CD4-positive, alpha-beta T cell (primary cell): ENCODE results near the gene RINT1. TPM values are rescaled to one million over a fixed set of nuclear protein-coding genes. Genes with fewer than 3 reads are reported as not detected.
"Not testable (repeated sequence)": the region's sequence is repeated elsewhere in the genome, so short reads cannot be mapped to it uniquely, and the experiment has no call there.

Experiments
- ATAC-seq: fragments of 200-7000 bp; cut with Tn5 transposase; one replicate; pipeline ENCODE4 v1.10.0; 2022; ENCODE audit warnings: mild to moderate bottlenecking; ENCODE audit not compliant: poor library complexity
- CTCF ChIA-PET: fragments of 350-600 bp; sonication (Branson Sonifier 250); formaldehyde crosslinking; loops from one replicate; lab custom pipeline; 2021; ENCODE audit warnings: antibody characterized with exemption, inconsistent platforms; lab: Charles Lee
- POLR2A ChIA-PET: fragments of 350-600 bp; sonication (Branson Sonifier 250); formaldehyde crosslinking; loops from one replicate; lab custom pipeline; 2021; ENCODE audit warnings: antibody characterized with exemption, inconsistent platforms; lab: Charles Lee
- DNase-seq, 14 experiments: peaks; one replicate each; pipeline ENCODE4 v3.0.0-alpha.2; 2013 to 2020; ENCODE audit warnings: mixed read lengths in 2 of 14
- H3K27ac ChIP-seq, 2 donors: one replicate each; pipeline versions ENCODE4 v1.5.1 to v1.7.0; 2013; ENCODE audit warnings: low read length in 2 of 2, low read depth in 1 of 2, mild to moderate bottlenecking in 1 of 2
- H3K27me3 ChIP-seq, 2 experiments: 1 replicate in 1 of 2; 2 replicates in 1 of 2; pipeline versions ENCODE4 v1.6.1 to v1.7.0; 2013; ENCODE audit warnings: low read length in 2 of 2, control low read depth in 1 of 2, mild to moderate bottlenecking in 1 of 2, moderate library complexity in 1 of 2; ENCODE audit not compliant: insufficient read depth in 2 of 2, control insufficient read depth in 1 of 2
- H3K36me3 ChIP-seq: one replicate; pipeline ENCODE4 v1.6.1; 2013; ENCODE audit warnings: low read length, control low read depth; ENCODE audit not compliant: insufficient read depth
- H3K4me1 ChIP-seq: one replicate; pipeline ENCODE4 v1.6.1; 2013; ENCODE audit warnings: low read length, control low read depth; ENCODE audit not compliant: insufficient read depth
- H3K4me3 ChIP-seq: one replicate; pipeline ENCODE4 v1.5.1; 2013; ENCODE audit warnings: mild to moderate bottlenecking, low read length, moderate library complexity
- H3K9me3 ChIP-seq, 2 experiments: 1 replicate in 1 of 2; 2 replicates in 1 of 2; pipeline versions ENCODE4 v1.6.1 to v1.7.0; 2013; ENCODE audit warnings: low read length in 2 of 2, mild to moderate bottlenecking in 2 of 2, control low read depth in 1 of 2, moderate library complexity in 1 of 2; ENCODE audit not compliant: control insufficient read depth in 1 of 2, insufficient read depth in 1 of 2
- H3K27ac Mint-ChIP-seq: one replicate; pipeline ENCODE4 v1.8.0; 2020; ENCODE audit warnings: mixed read lengths
- H3K27me3 Mint-ChIP-seq: one replicate; pipeline ENCODE4 v1.8.0; 2021; ENCODE audit warnings: mixed read lengths
- H3K36me3 Mint-ChIP-seq: one replicate; pipeline ENCODE4 v1.8.0; 2021; ENCODE audit warnings: low read depth, mixed read lengths
- H3K4me1 Mint-ChIP-seq: one replicate; pipeline ENCODE4 v1.8.0; 2021; ENCODE audit warnings: low read depth, mixed read lengths
- H3K4me3 Mint-ChIP-seq: one replicate; pipeline ENCODE4 v1.8.0; 2020; ENCODE audit warnings: mild to moderate bottlenecking, mixed read lengths
- H3K9me3 Mint-ChIP-seq: one replicate; pipeline ENCODE4 v1.8.0; 2020; ENCODE audit warnings: mixed read lengths
- intact Hi-C, 2 experiments: fragments of 100-400 bp; cut with DNase I in 1 of 2; cut with micrococcal nuclease in 1 of 2; formaldehyde crosslinking; loops; one replicate each; pipeline versions ENCODE4 v1.15.1 to v1.9.0; 2023 to 2025; cut with DNase I, micrococcal nuclease
- total RNA-seq, 174 experiments: library from RNA in 2 of 174; stranded (reverse) in 2 of 174; gene quantifications; one replicate each; pipeline ENCODE4 v1.2.3 and lab custom pipeline; 2021 to 2026
- TF ChIP-seq, protein P1 (sequence below): fragments of 200-600 bp; IDR thresholded peaks from one replicate; pipeline ENCODE4 v1.8.0; 2022; ENCODE audit warnings: antibody characterized with exemption, mild to moderate bottlenecking

RINT1 gene
- total RNA-seq, 2 experiments from 2014 or later = 38.0 to 39.5 TPM

DNA sequence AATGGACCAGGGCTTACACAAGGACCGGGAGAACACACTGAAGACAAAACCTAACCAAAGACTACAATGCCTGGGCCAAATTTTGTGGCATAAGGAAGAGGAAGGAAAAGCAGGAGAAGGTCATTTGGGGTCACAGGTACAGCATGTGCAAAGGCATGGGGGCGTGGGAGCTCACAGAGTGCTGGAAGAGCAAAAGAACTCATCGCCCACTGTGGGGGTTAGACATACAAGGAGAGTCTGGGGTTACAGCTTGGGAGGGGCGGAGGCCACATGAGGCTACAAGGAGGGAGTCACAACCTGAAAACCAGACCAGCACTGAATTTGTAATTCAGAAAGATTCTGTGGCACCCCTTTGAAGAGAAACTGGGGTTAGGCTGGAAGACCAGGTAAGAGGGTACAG, 19.6 kb upstream of the RINT1 start:
- H3K36me3 Mint-ChIP-seq = peaks cover 13% of the 10 kb centered on the region
- DNase-seq = no peak
- H3K27ac Mint-ChIP-seq = no peak overlapping the region

DNA sequence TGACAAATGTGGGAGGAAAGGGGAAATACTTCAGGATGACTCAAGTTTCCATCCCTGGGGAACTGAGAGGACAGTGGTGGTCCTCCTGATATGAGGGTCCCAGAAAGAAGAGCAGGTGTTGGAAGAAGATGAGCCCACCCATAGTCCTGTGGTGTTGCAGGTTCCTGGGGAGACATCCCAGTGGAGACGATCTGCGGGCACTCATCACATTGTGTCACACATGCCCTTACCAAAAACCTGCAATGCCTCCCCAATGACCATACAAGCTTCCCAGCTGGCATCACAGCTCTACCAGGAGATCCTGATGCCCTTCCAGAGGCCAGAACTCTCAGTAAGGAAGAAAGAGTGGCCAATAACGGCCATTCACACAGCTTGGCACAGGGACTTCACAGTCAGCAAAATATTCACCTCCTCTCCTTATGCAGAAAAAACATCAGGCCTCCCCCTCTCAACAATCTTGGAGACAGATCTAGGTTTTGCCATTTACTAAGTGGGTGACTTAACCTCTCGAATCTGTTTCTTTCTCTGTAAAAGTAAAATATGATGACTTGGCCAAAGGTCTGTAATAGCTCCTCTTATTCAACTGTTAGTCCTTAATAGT, 19.0 kb upstream of the RINT1 start:
- POLR2A ChIA-PET = interaction anchor here (0.7 to 1.8 kb wide), 2 partner anchors 19 to 234 kb away, joined by 3 to 4 read pairs; partner anchors contain the start of gene RINT1
- Histone ChIP-seq H3K36me3 (no peaks in the 10 kb centered on the region), H3K27ac (no peak overlapping the region), H3K9me3 (no peaks in the 10 kb centered on the region), H3K4me3 (no peak overlapping the region), H3K27me3 (no peaks in the 10 kb centered on the region), H3K4me1 (no peaks in the 10 kb centered on the region)
- TF ChIP-seq, protein P1, sequence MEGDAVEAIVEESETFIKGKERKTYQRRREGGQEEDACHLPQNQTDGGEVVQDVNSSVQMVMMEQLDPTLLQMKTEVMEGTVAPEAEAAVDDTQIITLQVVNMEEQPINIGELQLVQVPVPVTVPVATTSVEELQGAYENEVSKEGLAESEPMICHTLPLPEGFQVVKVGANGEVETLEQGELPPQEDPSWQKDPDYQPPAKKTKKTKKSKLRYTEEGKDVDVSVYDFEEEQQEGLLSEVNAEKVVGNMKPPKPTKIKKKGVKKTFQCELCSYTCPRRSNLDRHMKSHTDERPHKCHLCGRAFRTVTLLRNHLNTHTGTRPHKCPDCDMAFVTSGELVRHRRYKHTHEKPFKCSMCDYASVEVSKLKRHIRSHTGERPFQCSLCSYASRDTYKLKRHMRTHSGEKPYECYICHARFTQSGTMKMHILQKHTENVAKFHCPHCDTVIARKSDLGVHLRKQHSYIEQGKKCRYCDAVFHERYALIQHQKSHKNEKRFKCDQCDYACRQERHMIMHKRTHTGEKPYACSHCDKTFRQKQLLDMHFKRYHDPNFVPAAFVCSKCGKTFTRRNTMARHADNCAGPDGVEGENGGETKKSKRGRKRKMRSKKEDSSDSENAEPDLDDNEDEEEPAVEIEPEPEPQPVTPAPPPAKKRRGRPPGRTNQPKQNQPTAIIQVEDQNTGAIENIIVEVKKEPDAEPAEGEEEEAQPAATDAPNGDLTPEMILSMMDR = no peak
- CTCF ChIA-PET = no interaction called here
- intact Hi-C loops = no loop called here
- Mint-ChIP-seq H3K4me1 (peaks cover 5% of the 10 kb centered on the region), H3K36me3 (peaks cover 13% of the 10 kb centered on the region), H3K4me3 (no peak overlapping the region), H3K27me3 (no peaks in the 10 kb centered on the region), H3K27ac (no peak overlapping the region), H3K9me3 (no peaks in the 10 kb centered on the region)
- no peak for DNase-seq
- no peak for ATAC-seq

More for the DNA sequence above, 19.6 kb upstream of the RINT1 start:
- Histone ChIP-seq H3K4me3 (no peak overlapping the region), H3K27me3 (no peaks in the 10 kb centered on the region), H3K9me3 (no peaks in the 10 kb centered on the region), H3K4me1 (no peaks in the 10 kb centered on the region), H3K36me3 (no peaks in the 10 kb centered on the region), H3K27ac (no peak overlapping the region)
- ChIA-PET CTCF (no interaction called here), POLR2A (interaction anchor here (1.8 kb wide), 1 partner anchor 19 kb away, joined by 4 read pairs; the partner anchor contains the start of gene RINT1)
- peaks cover 5% of the 10 kb centered on the region for H3K4me1 Mint-ChIP-seq
- intact Hi-C loops = no loop called here
- no peak for ATAC-seq
- H3K4me3 Mint-ChIP-seq = no peak overlapping the region
- TF ChIP-seq, protein P1 = no peak
- no peaks in the 10 kb centered on the region for H3K27me3 Mint-ChIP-seq
- no peaks in the 10 kb centered on the region for H3K9me3 Mint-ChIP-seq

DNA sequence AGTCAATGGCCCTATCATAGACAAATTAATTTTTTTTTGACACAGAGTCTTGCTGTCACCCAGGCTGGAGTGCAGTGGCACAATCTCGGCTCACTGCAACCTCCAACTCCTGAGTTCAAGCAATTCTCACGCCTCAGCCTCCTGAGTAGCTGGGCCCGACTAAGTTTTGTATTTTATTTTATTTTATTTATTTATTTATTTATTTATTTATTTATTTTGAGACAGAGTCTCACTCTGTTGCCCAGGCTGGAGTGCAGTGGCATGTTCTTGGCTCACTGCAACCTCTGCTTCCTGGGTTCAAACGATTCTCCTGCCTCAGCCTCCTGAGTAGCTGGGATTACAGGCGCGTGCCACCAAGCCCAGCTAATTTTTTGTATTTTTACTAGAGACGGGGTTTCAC, 16.4 kb upstream of the RINT1 start:
- H3K27ac ChIP-seq, H3K27me3 Mint-ChIP-seq, H3K27ac Mint-ChIP-seq, intact Hi-C loops, H3K27me3 ChIP-seq, H3K9me3 Mint-ChIP-seq, H3K4me3 ChIP-seq, ATAC-seq, H3K36me3 ChIP-seq, CTCF ChIA-PET, H3K36me3 Mint-ChIP-seq, H3K4me3 Mint-ChIP-seq, H3K9me3 ChIP-seq, H3K4me1 ChIP-seq, DNase-seq, POLR2A ChIA-PET, H3K4me1 Mint-ChIP-seq: not testable (repeated sequence)
